GM18873 (cell line): ENCODE results near the gene SNX10.

Experiments
- ATAC-seq: cut with Tn5 transposase; IDR thresholded peaks from one replicate; pipeline ENCODE4 v1.9.1; 2021; ENCODE audit warnings: mild to moderate bottlenecking, moderate library complexity, moderate number of reproducible peaks; ENCODE audit not compliant: unreplicated experiment, low FRiP score

The SNX10 gene

GRCh38 chr7:26295586-26295985, 3.9 kb downstream of the SNX10 start:
- ATAC-seq: no peak

DNA sequence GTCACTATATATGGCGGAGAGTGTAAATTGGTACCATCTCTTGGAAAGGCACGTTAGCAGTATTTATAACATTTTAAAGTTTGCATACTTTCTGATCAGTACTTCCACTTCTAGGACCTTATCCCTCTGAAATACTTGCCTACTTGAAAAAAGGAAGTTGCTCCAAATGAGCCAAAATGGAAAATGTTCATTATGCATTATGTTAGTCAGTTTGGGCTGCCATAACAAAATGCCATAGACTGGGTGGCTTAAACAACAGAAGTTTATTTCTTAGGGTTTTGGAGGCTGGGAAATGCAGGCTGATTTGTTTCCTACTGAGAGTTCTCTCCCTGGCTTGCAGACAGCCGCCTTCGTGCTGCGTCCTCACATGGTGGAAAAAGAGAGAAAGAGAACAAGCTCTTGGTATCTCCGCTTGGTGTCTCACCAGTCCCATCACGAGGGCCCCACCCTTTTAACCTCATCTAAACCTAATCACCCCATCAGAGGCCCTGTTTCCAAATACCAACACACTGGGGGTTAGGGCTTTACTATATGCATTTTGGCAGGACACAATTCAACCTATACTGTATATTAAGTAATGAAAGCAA, 6.9 kb downstream of the SNX10 start:
- ATAC-seq: no peak

DNA sequence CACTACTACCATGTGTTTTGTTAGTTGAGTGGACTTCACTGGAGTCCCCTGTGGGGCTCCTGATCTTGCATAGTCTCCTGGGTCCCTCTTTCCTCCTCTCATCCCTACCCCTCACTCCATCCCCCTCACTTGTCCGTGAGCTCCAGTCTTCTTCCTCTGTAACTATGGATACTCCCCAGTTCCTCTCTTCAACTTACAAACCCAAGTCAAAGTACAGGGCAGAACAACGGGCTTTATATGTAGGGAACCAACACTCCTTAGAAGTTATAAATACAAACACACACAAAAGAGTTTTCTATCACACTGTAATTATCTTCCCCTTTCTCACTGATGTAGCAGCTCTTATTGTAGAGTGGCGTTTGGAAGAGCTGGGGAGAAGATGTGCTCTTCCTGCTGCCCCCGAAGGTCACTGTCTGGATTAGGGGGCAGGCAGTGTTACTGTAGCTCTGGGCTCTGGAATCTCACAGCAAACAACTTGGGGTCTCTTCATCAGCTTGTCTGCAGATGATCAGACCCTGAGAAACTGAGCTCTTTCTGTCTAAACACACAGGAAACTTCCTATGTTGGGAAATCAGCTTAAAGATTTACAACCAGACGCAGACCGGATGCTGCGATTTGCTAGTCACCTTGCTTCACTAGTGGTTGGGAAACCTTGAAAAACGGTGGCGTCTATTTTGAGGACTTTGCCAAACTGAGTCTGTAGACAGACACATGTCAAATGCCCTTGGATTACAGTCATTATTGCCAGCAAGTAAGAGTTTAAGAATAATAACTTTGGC, 13.6 kb downstream of the SNX10 start:
- ATAC-seq: no peak

DNA sequence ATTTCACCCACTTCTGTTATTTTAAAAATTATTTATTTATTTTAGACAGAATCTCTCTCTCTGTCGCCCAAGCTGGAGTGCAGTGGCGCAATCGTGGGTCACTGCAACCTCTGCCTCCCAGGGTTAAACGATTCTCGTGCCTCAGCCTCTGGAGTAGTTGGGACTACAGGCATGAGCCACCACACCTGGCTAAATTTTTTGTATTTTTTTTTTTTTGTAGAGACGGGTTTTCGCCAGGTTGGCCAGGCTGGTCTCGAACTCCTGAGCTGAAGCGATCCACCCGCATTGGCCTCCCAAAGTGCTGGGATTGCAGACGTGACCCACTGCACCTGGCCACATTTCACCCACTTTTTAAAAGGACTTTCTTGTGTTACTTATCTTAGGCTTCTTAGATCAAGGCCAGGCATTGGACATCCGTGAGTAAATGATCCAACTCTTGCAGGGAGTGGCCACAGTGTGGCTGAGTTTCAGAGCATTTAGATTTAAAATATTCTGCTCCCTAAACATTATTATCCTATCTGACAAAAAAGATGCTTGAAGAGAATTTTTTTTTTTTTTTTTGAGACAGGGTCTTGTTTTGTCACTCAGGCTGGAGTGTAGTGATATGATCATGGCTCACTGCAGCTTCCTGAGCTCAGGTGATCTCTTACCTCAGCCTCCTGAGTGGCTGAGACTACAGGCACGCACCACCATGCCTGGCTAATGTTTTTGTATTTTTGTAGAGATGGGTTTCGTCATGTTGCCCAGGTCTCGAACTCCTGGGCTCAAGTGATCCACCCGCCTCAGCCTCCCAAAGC, 14.4 kb downstream of the SNX10 start:
- no peak for ATAC-seq

GRCh38 chr7:26306790-26307189, 15.1 kb downstream of the SNX10 start:
- no peak for ATAC-seq

DNA sequence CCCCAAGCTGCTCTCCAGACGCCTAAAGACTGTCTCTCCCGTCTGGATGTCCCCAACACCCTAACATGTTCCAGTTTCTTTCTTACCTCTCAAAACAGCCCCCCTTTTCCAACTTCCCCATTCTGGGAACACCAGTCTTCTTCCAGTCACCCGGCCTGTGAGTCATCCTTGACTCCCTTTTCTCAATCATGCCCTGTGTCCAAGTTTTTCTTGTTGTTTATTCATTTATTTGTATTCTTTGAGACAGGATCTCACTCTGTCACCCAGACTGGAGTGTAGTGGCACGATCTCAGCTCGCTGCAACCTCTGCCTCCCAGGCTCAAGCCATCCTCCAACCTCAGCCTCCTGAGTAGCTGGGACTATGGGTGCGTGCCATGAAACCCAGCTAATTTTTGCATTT, 15.6 kb downstream of the SNX10 start:
- no peak for ATAC-seq

DNA sequence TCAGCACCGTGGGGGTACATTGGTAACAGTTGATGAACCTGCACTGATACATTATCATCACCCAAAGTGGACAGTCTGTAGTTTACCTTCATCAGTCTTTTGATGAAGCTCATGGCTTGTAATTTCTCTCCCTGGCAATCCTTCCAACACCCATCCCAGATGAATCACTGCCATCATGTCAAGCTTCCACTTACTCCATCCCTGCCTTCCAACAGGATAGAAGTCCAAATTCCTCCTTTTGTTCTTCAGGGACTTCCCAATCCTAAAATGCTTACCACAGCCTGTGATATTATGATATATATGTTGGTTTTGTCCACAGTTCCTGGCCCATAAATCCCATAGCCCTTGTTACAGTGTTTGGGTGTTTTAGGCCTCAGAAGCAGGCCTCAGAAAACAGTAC, 16.1 kb downstream of the SNX10 start:
- no peak for ATAC-seq

- no peak for ATAC-seq
Observed at GRCh38 chr7:26308551-26308950, 16.9 kb downstream of the SNX10 start.

GRCh38 chr7:26309089-26309488, 17.4 kb downstream of the SNX10 start:
- ATAC-seq: no peak

- ATAC-seq: no peak
Observed at GRCh38 chr7:26311798-26312197, 20.1 kb downstream of the SNX10 start.

DNA sequence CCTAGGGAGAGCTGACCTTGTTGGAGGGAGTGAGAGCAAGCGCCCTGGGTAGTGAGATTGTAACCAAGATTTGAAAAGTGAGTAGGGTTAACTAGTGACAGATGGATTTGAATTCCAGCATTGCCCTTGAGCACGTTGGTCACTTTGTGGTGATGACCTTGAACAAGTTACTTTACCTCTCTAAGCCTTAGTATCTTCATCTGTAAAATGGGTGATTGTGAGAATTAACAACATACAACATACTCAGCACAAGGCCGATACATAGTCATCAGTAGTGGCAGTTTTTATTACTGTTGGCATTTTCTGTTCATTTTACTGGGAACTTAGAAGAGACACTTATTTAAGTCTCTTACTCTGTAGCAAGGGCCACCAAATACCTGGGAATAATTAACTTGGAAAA, 25.5 kb downstream of the SNX10 start:
- no peak for ATAC-seq

DNA sequence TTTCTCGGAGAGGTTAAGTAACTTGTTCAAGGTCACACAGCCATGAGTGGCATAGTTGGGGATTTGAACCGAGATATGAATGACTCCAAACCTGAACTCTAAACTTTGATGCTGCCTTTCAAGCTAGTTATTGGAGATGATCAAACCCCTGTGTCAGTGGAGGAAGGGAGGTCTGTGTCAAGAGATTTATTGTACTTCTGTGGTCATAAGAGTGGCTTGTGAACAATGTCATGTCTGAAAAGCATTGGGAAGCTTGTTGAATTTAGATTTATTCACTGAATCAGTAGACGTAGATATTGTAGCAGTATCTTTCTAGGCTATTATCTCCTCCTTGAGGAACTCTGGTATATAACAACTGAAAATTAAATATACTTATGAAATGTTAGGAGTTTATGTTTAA, 27.3 kb downstream of the SNX10 start:
- no peak for ATAC-seq

DNA sequence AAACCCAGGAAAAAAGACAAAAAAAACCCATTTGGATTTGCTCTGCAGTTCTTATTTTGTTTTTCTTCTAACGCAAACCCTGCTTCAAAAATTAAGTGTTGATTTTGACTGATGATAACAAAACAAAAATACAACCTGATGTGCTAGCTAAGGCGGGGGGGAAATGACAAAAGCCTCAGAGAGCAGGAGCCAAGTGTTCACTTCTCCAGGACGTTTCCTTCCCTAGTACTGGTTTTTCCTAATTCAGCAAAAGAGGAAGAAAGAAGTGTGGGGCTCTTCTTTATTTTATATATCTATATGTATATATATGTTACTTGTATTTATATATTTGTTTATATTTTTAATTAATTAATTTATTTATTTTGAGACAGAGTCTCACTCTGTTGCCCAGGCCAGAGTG, 28.0 kb downstream of the SNX10 start:
- no peak for ATAC-seq

- no peak for ATAC-seq
Observed at GRCh38 chr7:26320878-26321277, 29.2 kb downstream of the SNX10 start.

DNA sequence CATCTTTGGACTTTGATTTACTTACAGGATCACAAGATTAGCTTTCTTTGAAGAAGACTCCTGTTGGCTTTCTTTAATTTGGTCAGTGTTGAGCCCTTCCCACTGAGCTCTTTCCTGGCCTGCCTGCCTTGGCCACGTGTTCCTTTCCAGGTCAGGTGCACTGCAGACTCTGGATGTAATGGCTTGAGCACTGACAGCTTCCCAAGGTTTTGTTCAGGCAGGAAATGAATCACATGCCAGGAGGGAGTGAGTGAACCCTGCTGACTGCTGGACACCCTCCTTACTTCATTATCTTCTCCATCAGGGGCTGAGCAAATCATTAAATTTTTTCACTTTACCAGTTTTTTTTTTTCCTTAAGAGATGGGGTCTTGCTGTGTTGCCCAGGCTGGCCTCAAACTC, 29.8 kb downstream of the SNX10 start:
- no peak for ATAC-seq

GRCh38 chr7:26326211-26326610, 34.5 kb downstream of the SNX10 start:
- no peak for ATAC-seq

- no peak for ATAC-seq
Observed at GRCh38 chr7:26328498-26329390, 37.1 kb downstream of the SNX10 start.

GRCh38 chr7:26329520-26330255, 38.0 kb downstream of the SNX10 start:
- ATAC-seq: no peak

- no peak for ATAC-seq
Observed at GRCh38 chr7:26331113-26331512, 39.5 kb downstream of the SNX10 start.

DNA sequence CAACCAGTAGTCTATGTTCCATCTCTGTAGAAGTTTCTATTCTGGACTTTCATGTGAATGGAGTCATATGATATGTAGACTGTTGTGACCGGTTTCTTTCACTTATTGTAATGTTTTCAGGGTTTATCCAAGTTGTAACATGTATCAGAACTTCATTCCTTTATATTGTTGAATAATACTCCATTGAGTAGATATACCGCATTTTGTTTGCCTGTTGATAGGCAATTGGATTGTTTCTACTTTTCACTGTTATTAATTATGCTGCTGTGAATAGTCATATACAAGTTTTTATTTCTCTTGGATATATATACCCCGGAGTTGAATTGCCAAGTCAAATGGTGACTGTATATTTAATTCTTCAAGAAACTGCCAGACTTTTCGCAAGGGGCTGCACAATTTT, 40.1 kb downstream of the SNX10 start:
- no peak for ATAC-seq
